GM18951 (cell line): Measurements from ENCODE around the gene SRBD1.

ENCODE experiments used
- POLR2A ChIP-seq: IDR thresholded peaks from 4 replicates; pipeline ENCODE4 v1.6.1; 2011; ENCODE audit warnings: mild to moderate bottlenecking; ENCODE audit not compliant: insufficient read length, insufficient read depth; ENCODE audit errors: extremely low read depth
- in situ Hi-C: fragments of 300-500 bp; cut with MboI; formaldehyde crosslinking; loops from one replicate; pipeline ENCODE4 v1.12.0; 2022; ENCODE audit warnings: low sequenced_read_pairs, mixed read lengths, inconsistent platforms; ENCODE audit not compliant: unreplicated experiment

SRBD1 gene

DNA sequence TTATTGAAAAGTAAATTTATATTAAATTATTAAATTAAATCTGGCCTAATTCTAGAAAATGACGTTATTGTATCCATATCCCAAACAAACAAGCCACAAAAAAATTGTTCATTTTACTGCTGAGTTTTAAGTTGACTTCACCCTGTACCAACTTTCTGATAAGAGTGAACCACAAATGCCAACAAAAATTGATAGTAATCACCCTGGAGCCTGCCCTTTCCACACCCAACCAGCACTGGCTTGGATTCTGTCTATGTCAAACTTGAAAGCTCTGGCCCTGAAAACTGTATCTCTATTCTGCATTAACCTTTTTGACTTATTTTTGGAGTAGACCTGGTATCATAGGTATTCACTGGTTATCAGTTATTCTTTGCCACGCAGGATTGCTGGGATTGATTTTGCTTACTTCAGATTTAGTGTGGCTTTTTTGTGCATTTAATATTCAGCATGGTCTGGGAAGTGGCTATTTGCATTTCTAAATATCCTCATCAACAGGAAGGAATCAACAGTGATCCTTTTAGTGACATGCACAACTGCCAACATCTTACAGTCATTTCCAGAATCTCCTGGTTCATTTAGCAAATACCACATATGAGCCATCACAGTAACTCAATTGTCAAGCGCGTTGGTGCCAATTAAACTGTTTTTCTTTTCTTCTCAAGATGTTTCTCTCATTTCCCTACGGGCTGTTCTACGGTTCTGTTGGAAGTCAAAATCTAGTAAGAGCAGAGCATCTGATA, 11.4 kb upstream of the SRBD1 start:
- no peak for TF ChIP-seq POLR2A
- in situ Hi-C loops: no loop called here

DNA sequence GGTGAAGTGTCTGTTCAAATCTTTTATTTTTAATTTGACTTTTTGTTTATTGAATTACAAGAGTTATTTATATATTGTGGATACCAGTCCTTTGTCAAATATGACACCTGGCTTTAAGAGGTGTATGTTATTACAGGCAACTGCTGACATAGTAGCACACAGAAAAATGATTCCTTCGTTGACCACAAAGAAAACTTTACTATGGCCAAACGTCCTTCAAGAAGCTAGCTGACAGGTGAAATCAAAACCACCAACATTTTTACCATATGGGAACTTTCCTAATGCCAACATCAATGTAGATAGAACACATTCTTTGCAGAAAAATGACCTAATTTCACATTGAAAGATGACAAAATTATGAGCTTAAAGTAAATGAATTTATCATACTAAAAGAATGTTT, 6.4 kb upstream of the SRBD1 start:
- in situ Hi-C loops: no loop called here
- no peak for TF ChIP-seq POLR2A

GRCh38 chr2:45616658-45617411, 5.8 kb upstream of the SRBD1 start:
- no peak for TF ChIP-seq POLR2A
- in situ Hi-C loops: no loop called here

GRCh38 chr2:45614871-45615415, 3.9 kb upstream of the SRBD1 start:
- no peak for TF ChIP-seq POLR2A
- in situ Hi-C loops: no loop called here

- in situ Hi-C loops: no loop called here
- TF ChIP-seq POLR2A: no peak
Measured at GRCh38 chr2:45614330-45614729, 3.3 kb upstream of the SRBD1 start.

GRCh38 chr2:45612731-45613130, 1.7 kb upstream of the SRBD1 start:
- TF ChIP-seq POLR2A: no peak
- in situ Hi-C loops: no loop called here

DNA sequence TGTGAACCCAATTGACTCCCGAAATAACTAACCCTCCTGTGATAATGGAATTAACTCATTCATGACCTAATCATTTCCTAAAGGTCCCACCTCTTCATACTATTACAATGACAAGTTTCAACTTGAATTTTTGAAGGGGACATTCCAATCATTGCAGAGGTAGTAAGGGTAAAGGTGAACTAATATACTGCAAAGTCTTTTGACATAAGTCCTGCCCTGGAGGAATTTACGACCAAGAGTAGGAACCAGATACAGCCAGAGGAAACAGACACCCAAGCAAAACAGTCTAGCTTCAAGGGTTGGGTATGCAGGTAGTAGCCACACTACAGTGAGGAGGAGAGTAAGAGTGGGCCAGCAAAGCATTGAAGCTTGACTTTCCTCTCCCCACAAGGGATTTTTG, 1.2 kb upstream of the SRBD1 start:
- TF ChIP-seq POLR2A: no peak

DNA sequence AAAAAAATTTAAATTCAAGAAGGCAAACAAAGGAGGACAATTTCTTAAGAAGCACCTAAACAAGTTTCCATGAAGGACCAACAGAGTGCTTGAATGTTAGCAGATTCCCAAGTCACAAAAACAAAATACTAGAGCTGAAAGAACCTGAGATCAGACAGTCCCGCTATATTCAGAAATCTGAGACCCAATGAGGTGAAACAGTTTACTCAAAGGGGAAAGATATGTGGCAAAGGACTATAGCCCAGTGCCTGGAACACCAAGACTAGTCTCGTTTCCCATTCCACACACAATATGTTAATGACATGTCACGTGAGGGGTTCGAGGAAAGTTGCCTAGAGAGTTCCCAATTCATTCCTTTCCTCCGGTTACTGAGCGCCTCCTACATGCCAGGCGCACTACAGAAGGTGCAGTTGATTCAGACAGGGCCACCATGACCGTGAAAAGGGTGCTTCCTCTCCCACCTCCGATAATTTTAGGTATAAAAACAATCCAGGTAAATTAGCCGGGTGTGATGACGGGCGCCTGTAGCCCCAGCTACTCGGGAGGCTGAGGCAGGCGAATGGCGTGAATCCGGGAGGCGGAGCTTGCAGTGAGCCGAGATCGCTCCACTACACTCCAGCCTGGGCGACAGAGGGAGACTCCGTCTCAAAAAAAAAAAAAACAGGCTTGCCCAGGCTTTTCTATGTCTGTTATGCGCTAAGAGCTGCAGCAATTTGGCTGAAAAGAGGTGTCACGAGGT, 617 bp downstream of the SRBD1 start:
- in situ Hi-C loops: no loop called here
- no peak for TF ChIP-seq POLR2A

More for the DNA sequence above, 1.2 kb upstream of the SRBD1 start:
- in situ Hi-C loops: no loop called here

- no peak for TF ChIP-seq POLR2A
- in situ Hi-C loops: no loop called here
Measured at GRCh38 chr2:45607701-45608100, 3.4 kb downstream of the SRBD1 start.

- in situ Hi-C loops: no loop called here
Measured at GRCh38 chr2:45606796-45607195, 4.3 kb downstream of the SRBD1 start.

GRCh38 chr2:45605116-45605515, 6.0 kb downstream of the SRBD1 start:
- in situ Hi-C loops: no loop called here
- no peak for TF ChIP-seq POLR2A

More at GRCh38 chr2:45606796-45607195, 4.3 kb downstream of the SRBD1 start:
- TF ChIP-seq POLR2A: no peak

GRCh38 chr2:45602624-45603023, 8.4 kb downstream of the SRBD1 start:
- in situ Hi-C loops: no loop called here
- no peak for TF ChIP-seq POLR2A

- no peak for TF ChIP-seq POLR2A
- in situ Hi-C loops: no loop called here
Measured at GRCh38 chr2:45598545-45598944, 12.5 kb downstream of the SRBD1 start.
